Gastroesophageal sphincter (tissue), 3 donors: ENCODE results near the gene HFE.

ENCODE experiments used
- CTCF ChIP-seq, 4 experiments: fragments of 200-600 bp in 2 of 4; fragments of 450-650 bp in 2 of 4; sonication (generic) in 1 of 4; IDR thresholded peaks; one replicate each; pipeline ENCODE4 v1.5.1; 2017 to 2019; ENCODE audit warnings: antibody characterized with exemption in 4 of 4, mild to moderate bottlenecking in 2 of 4, moderate library complexity in 2 of 4
- EP300 ChIP-seq: sonication (generic); formaldehyde crosslinking; IDR thresholded peaks from one replicate; pipeline ENCODE4 v1.6.1; 2017; ENCODE audit warnings: antibody characterized with exemption, mild to moderate bottlenecking
- POLR2A ChIP-seq, 2 donors: fragments of 450-650 bp; IDR thresholded peaks; one replicate each; pipeline ENCODE4 v1.6.1; 2017; ENCODE audit warnings: antibody characterized with exemption in 2 of 2, mild to moderate bottlenecking in 2 of 2, moderate library complexity in 1 of 2
- POLR2AphosphoS5 ChIP-seq: sonication (generic); formaldehyde crosslinking; IDR thresholded peaks from one replicate; pipeline ENCODE4 v1.6.1; 2017; ENCODE audit warnings: antibody characterized with exemption

DNA sequence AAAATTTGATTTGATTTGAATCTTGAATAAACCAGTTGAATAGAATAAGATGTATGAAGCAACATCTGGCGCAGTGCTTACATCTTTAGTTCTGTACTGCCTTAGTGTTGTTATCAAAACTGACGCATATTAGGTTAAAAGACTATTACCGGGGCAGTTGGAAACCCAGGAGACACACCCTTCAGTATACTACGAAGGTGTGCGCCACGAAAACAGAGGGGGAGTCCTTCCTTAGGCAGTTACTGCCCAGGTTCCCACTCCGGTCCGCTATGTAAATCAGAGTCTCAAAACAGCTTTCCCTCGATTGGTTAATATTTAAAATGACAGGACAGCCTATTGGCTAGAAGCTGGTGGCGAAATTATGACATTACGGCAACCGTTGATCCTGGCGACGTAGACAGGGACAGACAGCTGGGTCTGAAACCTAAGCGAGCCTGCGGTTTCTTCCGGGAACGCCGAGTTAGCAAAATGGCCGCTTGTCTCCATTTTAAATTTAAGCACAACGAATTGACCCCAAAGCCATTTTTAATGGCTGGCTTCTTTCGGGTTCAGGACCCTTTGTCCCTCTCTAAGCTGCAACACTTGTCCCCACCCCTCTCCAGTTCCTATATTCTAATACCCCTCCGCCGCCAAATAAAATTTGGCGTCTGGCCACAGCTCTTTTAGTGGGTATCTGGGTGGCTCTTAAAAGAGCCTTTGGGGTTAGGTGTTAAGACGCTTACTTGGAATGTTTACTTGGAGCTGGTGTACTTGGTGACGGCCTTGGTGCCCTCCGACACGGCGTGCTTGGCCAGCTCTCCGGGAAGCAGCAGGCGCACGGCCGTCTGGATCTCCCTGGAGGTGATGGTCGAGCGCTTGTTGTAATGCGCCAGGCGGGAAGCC lies 35.8 kb downstream of the HFE start:
- TF ChIP-seq CTCF (IDR thresholded peaks at IDR 0.05) (no peak), POLR2A (IDR thresholded peaks at IDR 0.05) (peak; percentile 77 to 82), EP300 (peak; percentile 46), POLR2AphosphoS5 (peak; percentile 95)
